Suprapubic skin (tissue), 4 donors: ENCODE data around the gene PPP1R9A. TPM values are rescaled to one million over a fixed set of nuclear protein-coding genes. Genes with fewer than 3 reads are reported as not detected.
"Not testable (repeated sequence)": the region's sequence is repeated elsewhere in the genome, so short reads cannot be mapped to it uniquely, and the experiment has no call there.

ENCODE experiments used
- DNase-seq, 2 donors: peaks; one replicate each; pipeline ENCODE4 v3.0.0-alpha.2; 2019; ENCODE audit warnings: low spot score in 2 of 2
- H3K27ac ChIP-seq: fragments of 200-600 bp; sonication (generic); one replicate; pipeline ENCODE4 v1.5.1; 2019
- H3K27me3 ChIP-seq: fragments of 200-600 bp; sonication (generic); one replicate; pipeline ENCODE4 v1.5.1; 2019
- H3K36me3 ChIP-seq: fragments of 200-600 bp; sonication (generic); one replicate; pipeline ENCODE4 v1.5.1; 2019
- H3K4me1 ChIP-seq: fragments of 200-600 bp; sonication (generic); one replicate; pipeline ENCODE4 v1.5.1; 2019
- H3K4me3 ChIP-seq: fragments of 200-600 bp; sonication (generic); one replicate; pipeline ENCODE4 v1.5.1; 2019; ENCODE audit warnings: mild to moderate bottlenecking
- H3K9me3 ChIP-seq: fragments of 200-600 bp; sonication (generic); one replicate; pipeline ENCODE4 v1.5.1; 2019
- CTCF ChIP-seq, 2 donors: fragments of 200-600 bp in 1 of 2; fragments of 450-650 bp in 1 of 2; sonication (generic) in 1 of 2; IDR thresholded peaks; one replicate each; pipeline ENCODE4 v1.5.1; 2016 to 2019; ENCODE audit warnings: antibody characterized with exemption in 2 of 2, mild to moderate bottlenecking in 1 of 2, moderate library complexity in 1 of 2
- EP300 ChIP-seq: sonication (generic); formaldehyde crosslinking; IDR thresholded peaks from one replicate; pipeline ENCODE4 v1.6.1; 2017; ENCODE audit warnings: antibody characterized with exemption
- POLR2A ChIP-seq, 2 donors: fragments of 450-650 bp; IDR thresholded peaks; one replicate each; pipeline ENCODE4 v1.6.1; 2017; ENCODE audit warnings: antibody characterized with exemption in 2 of 2, mild to moderate bottlenecking in 2 of 2, moderate library complexity in 2 of 2
- POLR2AphosphoS5 ChIP-seq, 3 donors: sonication (generic); formaldehyde crosslinking; IDR thresholded peaks; one replicate each; pipeline ENCODE4 v1.6.1; 2017; ENCODE audit warnings: antibody characterized with exemption in 3 of 3
- WGBS: methylation state at CpG from one replicate; pipeline ENCODE4 v1.1.5; 2018; 5-methylcytosine and 5-hydroxymethylcytosine counted together
- total RNA-seq, 4 donors: library from RNA; depleted of rRNA; stranded (reverse); fragments of >200 nt; gene quantifications; one replicate each; pipeline ENCODE4 v1.1.0, GENCODE V29; 2016

PPP1R9A gene
- total RNA-seq, 4 donors from 2014 or later = 0.49 to 8.6 (median 2.5) TPM

GRCh38 chr7:94997547-94997946, 90.2 kb downstream of the PPP1R9A start:
- no peak for DNase-seq
- no peaks in the 10 kb centered on the region for H3K36me3 ChIP-seq
- no peaks in the 10 kb centered on the region for H3K4me1 ChIP-seq
- 71% methylated on average over 2 of the region's 2 CpGs for WGBS
- no peak for TF ChIP-seq POLR2AphosphoS5 (IDR thresholded peaks at IDR 0.05)
- no peaks in the 10 kb centered on the region for H3K9me3 ChIP-seq
- no peak overlapping the region for H3K4me3 ChIP-seq
- H3K27me3 ChIP-seq = no peaks in the 10 kb centered on the region
- no peak overlapping the region for H3K27ac ChIP-seq

- no peak overlapping the region for H3K27ac ChIP-seq
- H3K4me1 ChIP-seq = no peaks in the 10 kb centered on the region
- H3K36me3 ChIP-seq = no peaks in the 10 kb centered on the region
- TF ChIP-seq POLR2AphosphoS5 (IDR thresholded peaks at IDR 0.05) (no peak), POLR2A (IDR thresholded peaks at IDR 0.05) (no peak), CTCF (IDR thresholded peaks at IDR 0.05) (no peak), EP300 (no peak)
- H3K27me3 ChIP-seq = no peaks in the 10 kb centered on the region
- no peaks in the 10 kb centered on the region for H3K9me3 ChIP-seq
- DNase-seq = no peak
- no peak overlapping the region for H3K4me3 ChIP-seq
- WGBS = 88% methylated on average over 3 of the region's 3 CpGs
Measured at GRCh38 chr7:94998266-94999068, 91.1 kb downstream of the PPP1R9A start.

GRCh38 chr7:94999069-94999351, 91.6 kb downstream of the PPP1R9A start:
- Histone ChIP-seq H3K4me3 (no peak overlapping the region), H3K27ac (no peak overlapping the region), H3K36me3 (no peaks in the 10 kb centered on the region), H3K27me3 (no peaks in the 10 kb centered on the region), H3K9me3 (no peaks in the 10 kb centered on the region), H3K4me1 (no peaks in the 10 kb centered on the region)
- no peak for TF ChIP-seq POLR2A (IDR thresholded peaks at IDR 0.05)
- TF ChIP-seq CTCF (IDR thresholded peaks at IDR 0.05) = no peak
- no peak for TF ChIP-seq EP300
- no peak for TF ChIP-seq POLR2AphosphoS5 (IDR thresholded peaks at IDR 0.05)
- no peak for DNase-seq

GRCh38 chr7:94999601-95000000, 92.2 kb downstream of the PPP1R9A start:
- not testable (repeated sequence) for DNase-seq, H3K9me3 ChIP-seq, H3K36me3 ChIP-seq, H3K27me3 ChIP-seq, H3K27ac ChIP-seq, H3K4me3 ChIP-seq, H3K4me1 ChIP-seq
- 95% methylated on average over 5 of the region's 5 CpGs for WGBS

GRCh38 chr7:95001258-95001657, 93.9 kb downstream of the PPP1R9A start:
- no peak for DNase-seq
- 87% methylated on average over 3 of the region's 3 CpGs for WGBS
- H3K27ac ChIP-seq = no peak overlapping the region

More at GRCh38 chr7:95001258-95001657, 93.9 kb downstream of the PPP1R9A start:
- Histone ChIP-seq H3K4me3 (no peak overlapping the region), H3K4me1 (no peaks in the 10 kb centered on the region), H3K9me3 (no peaks in the 10 kb centered on the region), H3K36me3 (no peaks in the 10 kb centered on the region), H3K27me3 (no peaks in the 10 kb centered on the region)
- TF ChIP-seq CTCF (IDR thresholded peaks at IDR 0.05) (no peak), EP300 (no peak), POLR2A (IDR thresholded peaks at IDR 0.05) (no peak), POLR2AphosphoS5 (IDR thresholded peaks at IDR 0.05) (no peak)
